Stimulated activated effector memory CD8-positive, alpha-beta T cell treated with anti-CD3 and anti-CD28 coated beads, Interleukin-12 subunit alpha, Interleukin-12 subunit beta, amount 100 ng/mL, for 72 hours (primary cell): ENCODE measurements around the gene PROKR1.
"Not testable (repeated sequence)": the region's sequence is repeated elsewhere in the genome, so short reads cannot be mapped to it uniquely, and the experiment has no call there.

ENCODE experiments used
- ATAC-seq: fragments of 150-1000 bp; cut with Tn5 transposase; 2 replicates; pipeline ENCODE4 v1.10.0; 2021
- DNase-seq, 2 donors: peaks; one replicate each; pipeline ENCODE4 v3.0.0; 2021 to 2022; ENCODE audit warnings: low spot score in 2 of 2
- H3K27ac Mint-ChIP-seq: one replicate; pipeline ENCODE4 v1.8.0; 2022; ENCODE audit warnings: mild to moderate bottlenecking, mixed read lengths
- H3K36me3 Mint-ChIP-seq: one replicate; pipeline ENCODE4 v1.8.0; 2022; ENCODE audit warnings: mild to moderate bottlenecking, mixed read lengths
- H3K4me1 Mint-ChIP-seq: one replicate; pipeline ENCODE4 v1.8.0; 2022; ENCODE audit warnings: mixed read lengths
- H3K4me3 Mint-ChIP-seq: one replicate; pipeline ENCODE4 v1.8.0; 2022; ENCODE audit warnings: mild to moderate bottlenecking, mixed read lengths
- H3K9me3 Mint-ChIP-seq: one replicate; pipeline ENCODE4 v1.8.0; 2022; ENCODE audit warnings: mixed read lengths

PROKR1 gene

DNA sequence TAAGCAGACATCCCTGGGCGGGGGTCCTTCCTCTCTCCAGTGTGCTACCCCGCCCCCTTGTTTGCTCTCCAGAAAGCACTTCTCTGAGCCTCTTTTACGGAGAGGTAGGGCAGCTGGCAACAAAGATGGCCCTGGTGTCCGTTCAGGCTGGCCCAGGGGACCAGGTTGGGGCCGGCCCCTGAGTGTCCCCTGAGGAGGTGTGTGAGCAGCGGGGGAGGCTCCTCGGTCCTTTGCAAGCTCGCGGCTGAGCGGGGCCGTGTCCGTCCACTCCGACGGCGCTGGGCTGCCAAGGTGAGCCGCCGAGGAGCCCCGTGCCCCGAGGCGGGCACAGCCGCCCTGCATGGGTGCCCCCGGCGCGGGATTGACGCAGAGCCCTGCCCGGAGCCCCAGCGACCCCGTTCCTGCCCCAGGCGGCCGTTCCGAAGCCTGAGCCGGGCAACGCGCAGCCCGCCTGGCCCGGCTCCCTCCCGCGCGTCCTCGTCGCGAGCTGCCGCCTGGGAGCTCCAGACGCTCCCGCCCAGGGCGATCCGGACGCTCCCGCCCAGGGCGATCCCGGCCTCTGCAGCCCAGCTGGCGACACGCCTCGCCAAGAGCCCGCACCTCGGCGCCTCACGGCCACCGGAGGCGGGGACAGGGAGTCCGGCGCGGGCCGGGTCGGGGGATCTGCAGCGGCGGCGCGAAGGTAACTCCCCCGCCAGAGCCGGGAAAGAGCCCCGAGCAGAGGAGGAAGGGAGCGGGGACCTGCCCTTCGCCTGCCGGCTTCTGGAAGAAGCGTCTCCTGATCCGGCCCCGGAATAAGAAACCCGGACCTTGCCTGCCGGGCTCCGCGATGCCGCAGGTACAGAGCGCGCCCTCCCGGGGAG, at the start of gene PROKR1:
TSS of gene PROKR1 (plus strand) at position 569 of the 863 bp plus-strand sequence. CDS start 2,243 bp downstream, outside the sequence.
- Mint-ChIP-seq H3K36me3 (no peaks in the 10 kb centered on the region), H3K27ac (no peak within 1 kb of the TSS), H3K4me1 (peaks cover 14% of the 10 kb centered on the region), H3K4me3 (peak within 1 kb of the TSS; percentile 33), H3K9me3 (peaks cover 2% of the 10 kb centered on the region)
- DNase-seq = no peak
- ATAC-seq = peak; percentile 49

DNA sequence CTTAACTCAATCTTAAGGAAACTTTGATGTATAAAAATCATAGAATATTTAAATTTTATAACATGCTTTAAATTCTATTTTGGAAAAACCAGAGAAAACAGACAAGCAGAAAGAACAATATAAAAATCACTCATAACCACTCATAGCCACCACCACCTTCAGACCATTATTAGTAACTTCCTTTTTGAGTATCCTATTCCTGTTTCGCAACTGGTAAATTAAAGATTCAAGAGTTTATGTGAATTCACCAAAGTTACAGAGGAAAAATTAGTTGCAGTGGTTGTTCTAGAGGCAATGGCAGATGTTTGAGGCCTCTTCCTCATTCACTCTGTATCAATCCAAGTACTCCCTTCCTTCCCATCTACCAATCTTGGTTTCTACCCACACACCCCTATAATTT, 49.3 kb upstream of the PROKR1 start:
- H3K27ac Mint-ChIP-seq = no peak overlapping the region
- ATAC-seq (no peak), DNase-seq (no peak)
- no peak overlapping the region for H3K4me3 Mint-ChIP-seq
- H3K9me3 Mint-ChIP-seq = no peaks in the 10 kb centered on the region
- H3K4me1 Mint-ChIP-seq = peaks cover 7% of the 10 kb centered on the region
- H3K36me3 Mint-ChIP-seq = no peaks in the 10 kb centered on the region

DNA sequence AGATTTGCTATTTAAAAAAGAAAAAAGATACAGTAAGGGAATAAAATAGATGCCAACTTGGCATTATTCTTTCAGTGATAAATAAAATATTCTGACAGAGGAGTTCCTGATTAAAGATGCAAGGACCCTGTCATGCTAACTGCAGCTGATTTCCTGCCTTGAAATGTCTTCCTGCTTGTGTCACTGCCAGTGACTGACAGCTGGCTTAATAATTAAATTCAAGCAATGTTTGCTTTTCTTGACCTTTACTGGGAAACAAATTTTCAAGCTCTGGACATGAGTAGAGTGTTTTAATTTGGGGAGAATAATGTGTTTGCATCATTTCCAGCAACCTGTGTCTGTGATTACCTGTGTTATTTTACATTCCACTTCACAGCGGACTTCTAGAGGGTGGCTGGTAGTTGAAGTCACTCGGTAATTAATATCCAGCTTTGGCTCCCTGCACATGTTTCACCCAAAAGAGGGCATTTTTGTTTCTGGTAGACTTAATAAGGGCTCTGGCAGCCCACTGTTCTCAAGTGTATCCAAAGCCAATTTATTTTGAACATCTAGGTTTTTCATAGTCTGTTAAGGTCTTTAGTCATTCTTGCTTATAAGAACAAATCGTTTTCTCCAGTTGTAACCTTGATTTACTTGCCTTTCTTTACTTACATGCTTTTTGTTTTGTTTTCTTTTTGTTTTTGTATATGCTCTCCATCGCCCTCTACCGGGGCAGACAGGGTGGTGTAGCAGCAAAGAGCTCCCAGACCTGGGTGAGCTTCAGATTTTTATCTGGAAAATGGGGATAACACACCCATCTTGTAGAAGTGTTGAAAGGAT, 48.5 kb upstream of the PROKR1 start:
- H3K9me3 Mint-ChIP-seq = no peaks in the 10 kb centered on the region
- no peaks in the 10 kb centered on the region for H3K36me3 Mint-ChIP-seq
- no peak overlapping the region for H3K27ac Mint-ChIP-seq
- H3K4me3 Mint-ChIP-seq = no peak overlapping the region
- peak; percentile 23 to 67 for DNase-seq
- H3K4me1 Mint-ChIP-seq = peaks cover 7% of the 10 kb centered on the region
- ATAC-seq = peak; percentile 32

DNA sequence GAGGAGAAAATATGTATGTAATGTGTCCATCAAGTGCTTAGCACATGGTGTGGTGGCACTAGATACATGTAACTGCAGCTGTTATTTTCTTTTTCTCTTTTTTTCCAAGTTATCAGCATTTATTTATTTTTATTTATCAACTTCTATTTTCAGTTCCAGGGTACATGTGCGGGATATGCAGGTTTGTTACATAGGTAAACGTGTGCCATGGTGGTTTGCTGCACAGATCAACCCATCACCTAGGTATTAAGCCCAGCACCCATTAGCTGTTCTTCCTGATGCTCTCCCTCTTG, 47.9 kb upstream of the PROKR1 start:
- H3K27ac Mint-ChIP-seq, H3K4me3 Mint-ChIP-seq, DNase-seq, H3K4me1 Mint-ChIP-seq, H3K36me3 Mint-ChIP-seq, ATAC-seq, H3K9me3 Mint-ChIP-seq: not testable (repeated sequence)

DNA sequence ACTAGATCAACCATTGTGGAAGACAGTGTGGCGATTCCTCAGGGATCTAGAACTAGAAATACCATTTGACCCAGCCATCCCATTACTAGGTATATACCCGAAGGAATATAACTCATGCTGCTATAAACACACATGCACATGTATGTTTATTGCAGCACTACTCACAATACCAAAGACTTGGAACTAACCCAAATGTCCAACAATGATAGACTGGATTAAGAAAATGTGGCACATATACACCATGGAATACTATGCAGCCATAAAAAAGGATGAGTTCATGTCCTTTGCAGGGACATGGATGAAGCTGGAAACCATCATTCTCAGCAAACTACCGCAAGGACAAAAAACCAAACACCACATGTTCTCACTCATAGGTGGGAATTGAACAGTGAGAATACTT, 42.9 kb upstream of the PROKR1 start:
- not testable (repeated sequence) for H3K27ac Mint-ChIP-seq, H3K4me1 Mint-ChIP-seq, H3K9me3 Mint-ChIP-seq, H3K4me3 Mint-ChIP-seq, ATAC-seq, DNase-seq, H3K36me3 Mint-ChIP-seq

DNA sequence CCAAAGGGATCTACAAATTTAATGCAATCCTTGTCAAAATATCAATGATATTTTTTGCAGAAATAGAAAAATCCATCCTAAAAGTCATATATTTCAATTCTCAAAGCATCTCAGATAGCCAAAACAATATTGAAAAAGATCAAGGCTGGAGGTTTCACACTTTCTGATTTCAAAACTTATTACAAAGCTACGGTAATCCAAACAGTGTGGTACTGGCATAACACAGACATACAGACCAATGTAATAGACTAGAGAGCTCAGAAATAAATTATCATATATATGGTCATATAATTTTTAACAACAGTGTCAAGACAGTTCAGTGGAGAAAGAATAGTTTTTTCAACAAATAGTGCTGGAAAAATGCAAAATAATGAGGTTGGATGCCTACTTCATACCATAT, 40.3 kb upstream of the PROKR1 start:
- H3K9me3 Mint-ChIP-seq = peaks cover 3% of the 10 kb centered on the region
- ATAC-seq = no peak
- no peak overlapping the region for H3K27ac Mint-ChIP-seq
- H3K4me1 Mint-ChIP-seq = peaks cover 13% of the 10 kb centered on the region
- no peaks in the 10 kb centered on the region for H3K36me3 Mint-ChIP-seq
- no peak overlapping the region for H3K4me3 Mint-ChIP-seq
- no peak for DNase-seq

DNA sequence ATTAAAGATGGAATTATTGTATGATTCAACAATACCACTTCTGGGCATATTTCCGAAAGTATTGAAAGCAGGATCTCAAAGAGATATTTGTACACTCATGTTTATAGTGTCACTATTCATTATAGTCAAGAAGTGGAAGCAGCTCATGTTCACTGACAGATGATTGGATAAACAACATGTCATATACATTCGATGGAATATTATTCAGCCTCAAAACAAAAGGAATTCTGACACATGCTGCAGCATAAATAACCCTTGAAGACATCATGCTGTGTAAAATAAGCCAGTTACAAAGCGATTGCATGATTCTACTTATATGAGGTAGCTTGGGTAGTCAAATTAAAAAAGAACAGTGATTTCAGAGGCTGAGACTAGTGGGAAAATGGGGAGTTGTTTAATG, 39.3 kb upstream of the PROKR1 start:
- H3K36me3 Mint-ChIP-seq = no peaks in the 10 kb centered on the region
- peaks cover 13% of the 10 kb centered on the region for H3K4me1 Mint-ChIP-seq
- no peak for DNase-seq
- ATAC-seq = no peak
- H3K27ac Mint-ChIP-seq = no peak overlapping the region
- no peak overlapping the region for H3K4me3 Mint-ChIP-seq
- H3K9me3 Mint-ChIP-seq = peaks cover 3% of the 10 kb centered on the region

DNA sequence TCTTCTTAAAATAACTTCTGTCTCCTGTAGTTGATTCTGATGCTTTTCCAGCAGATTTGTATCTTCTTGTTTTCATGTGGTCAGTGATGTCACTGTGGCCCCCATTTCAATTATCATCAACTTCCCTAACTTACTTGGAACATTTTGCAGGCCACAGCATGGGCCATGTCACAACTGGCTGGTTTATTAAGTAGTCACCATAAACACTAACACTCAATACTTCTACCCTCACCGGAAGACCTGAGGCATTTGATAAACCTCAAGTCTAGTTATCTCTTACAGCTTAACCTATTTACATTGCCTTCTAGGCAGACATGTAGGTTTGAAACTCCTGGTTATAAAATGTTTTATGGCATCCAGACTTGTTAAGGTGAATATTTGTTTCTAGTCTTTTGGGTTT, 37.4 kb upstream of the PROKR1 start:
- no peak for DNase-seq
- Mint-ChIP-seq H3K27ac (no peak overlapping the region), H3K4me3 (no peak overlapping the region), H3K36me3 (no peaks in the 10 kb centered on the region), H3K4me1 (peaks cover 13% of the 10 kb centered on the region), H3K9me3 (peaks cover 5% of the 10 kb centered on the region)
- ATAC-seq = no peak

DNA sequence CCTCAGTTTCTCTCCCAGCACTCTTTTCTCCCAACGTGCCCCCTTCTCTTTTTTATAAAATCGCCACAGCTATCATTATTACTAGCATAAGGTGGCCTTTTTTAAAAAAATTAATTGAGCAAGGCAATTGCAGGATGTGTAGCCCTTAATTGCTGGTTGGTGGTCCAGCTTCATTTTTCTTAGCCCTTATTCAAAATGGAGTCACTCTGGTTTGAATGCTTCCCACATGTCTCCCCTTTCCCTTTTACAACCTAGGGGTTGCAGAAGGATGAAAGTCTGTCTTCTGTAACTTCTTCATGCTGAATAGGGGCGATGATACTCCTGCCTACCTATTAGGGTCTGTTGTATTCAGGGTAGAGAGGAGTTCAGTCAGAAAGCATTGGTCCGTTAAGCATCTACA, 36.6 kb upstream of the PROKR1 start:
- H3K36me3 Mint-ChIP-seq = no peaks in the 10 kb centered on the region
- DNase-seq (no peak), ATAC-seq (no peak)
- H3K4me1 Mint-ChIP-seq = peaks cover 13% of the 10 kb centered on the region
- peaks cover 5% of the 10 kb centered on the region for H3K9me3 Mint-ChIP-seq
- no peak overlapping the region for H3K27ac Mint-ChIP-seq
- no peak overlapping the region for H3K4me3 Mint-ChIP-seq

DNA sequence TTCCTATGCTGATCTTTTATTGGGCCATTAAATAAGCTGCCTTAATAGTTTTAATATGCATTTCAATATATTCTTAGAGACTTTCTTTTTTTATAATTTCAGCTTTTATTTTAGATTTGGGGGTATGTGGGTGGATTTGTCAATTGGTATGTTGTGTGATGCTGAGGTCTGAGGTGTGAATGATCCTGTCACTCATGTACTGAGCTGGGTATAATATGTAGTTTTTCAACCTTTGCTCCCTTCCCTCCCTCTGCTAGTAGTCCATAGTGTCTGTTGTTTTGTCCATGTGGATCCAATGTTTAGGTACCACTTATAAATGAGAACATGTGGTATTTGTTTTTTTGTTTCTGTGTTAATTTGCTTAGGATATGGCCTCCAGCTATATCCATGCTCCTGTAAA, 35.5 kb upstream of the PROKR1 start:
- peaks cover 8% of the 10 kb centered on the region for H3K4me1 Mint-ChIP-seq
- no peaks in the 10 kb centered on the region for H3K36me3 Mint-ChIP-seq
- H3K9me3 Mint-ChIP-seq = peaks cover 7% of the 10 kb centered on the region
- no peak for DNase-seq
- ATAC-seq = no peak
- H3K4me3 Mint-ChIP-seq = no peak overlapping the region
- H3K27ac Mint-ChIP-seq = no peak overlapping the region

DNA sequence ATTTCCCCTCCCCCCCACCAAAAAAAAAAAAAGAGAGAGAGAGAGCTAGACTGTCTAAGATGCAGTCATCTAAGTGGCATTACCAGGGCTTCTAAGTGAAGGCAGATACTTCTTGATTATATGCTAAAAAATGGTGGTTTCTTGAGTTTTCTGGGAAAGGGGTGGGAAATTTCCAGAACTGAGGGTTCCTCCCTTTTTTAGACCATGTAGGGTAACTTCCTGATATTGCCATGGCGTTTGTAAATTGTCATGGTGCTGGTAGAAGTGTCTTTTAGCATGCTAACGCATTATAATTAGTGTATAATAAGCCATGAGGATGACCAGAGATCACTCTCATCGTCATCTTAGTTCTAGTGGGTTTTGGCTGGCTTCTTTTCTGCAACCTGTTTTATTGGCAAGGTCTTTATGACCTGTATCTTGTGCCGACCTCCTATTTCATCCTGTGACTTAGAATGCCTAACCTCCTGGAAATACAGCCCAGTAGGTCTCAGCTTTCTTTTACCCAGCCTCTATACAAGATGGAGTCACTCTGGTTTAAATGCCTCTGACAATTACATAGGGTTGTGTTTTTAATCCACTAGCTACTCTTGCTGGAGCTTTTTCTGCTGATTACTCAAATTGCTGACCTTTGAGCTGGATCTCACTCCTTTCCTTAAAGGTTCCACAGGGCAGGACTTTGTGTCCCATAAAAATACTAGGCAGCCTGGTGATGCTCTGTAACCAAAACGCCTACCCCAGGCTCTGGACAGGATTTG, 30.4 kb upstream of the PROKR1 start:
- Mint-ChIP-seq H3K4me1 (no peaks in the 10 kb centered on the region), H3K27ac (no peak overlapping the region), H3K9me3 (peaks cover 5% of the 10 kb centered on the region), H3K36me3 (no peaks in the 10 kb centered on the region), H3K4me3 (no peak overlapping the region)
- ATAC-seq (no peak), DNase-seq (no peak)

DNA sequence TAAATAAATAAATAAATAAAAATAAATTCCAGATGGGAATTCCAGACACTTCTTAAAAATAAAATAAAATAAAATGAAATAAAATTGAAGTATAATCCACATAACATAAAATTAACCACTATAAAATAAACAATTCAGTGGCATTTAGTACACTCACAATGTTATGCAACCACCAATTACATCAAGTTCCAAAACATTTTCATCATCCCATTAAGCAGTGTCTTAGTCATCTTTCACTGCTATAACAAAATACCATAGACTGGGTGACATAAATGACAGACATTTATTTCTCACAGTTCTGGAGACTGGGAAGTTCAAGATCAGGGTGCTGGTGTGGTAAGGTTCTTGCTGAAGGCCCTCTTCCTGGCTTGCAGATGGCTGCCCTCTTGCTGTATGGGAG, 22.6 kb upstream of the PROKR1 start:
- Mint-ChIP-seq H3K27ac (no peak overlapping the region), H3K36me3 (no peaks in the 10 kb centered on the region), H3K4me1 (no peaks in the 10 kb centered on the region), H3K9me3 (no peaks in the 10 kb centered on the region), H3K4me3 (no peak overlapping the region)
- DNase-seq (no peak), ATAC-seq (no peak)

DNA sequence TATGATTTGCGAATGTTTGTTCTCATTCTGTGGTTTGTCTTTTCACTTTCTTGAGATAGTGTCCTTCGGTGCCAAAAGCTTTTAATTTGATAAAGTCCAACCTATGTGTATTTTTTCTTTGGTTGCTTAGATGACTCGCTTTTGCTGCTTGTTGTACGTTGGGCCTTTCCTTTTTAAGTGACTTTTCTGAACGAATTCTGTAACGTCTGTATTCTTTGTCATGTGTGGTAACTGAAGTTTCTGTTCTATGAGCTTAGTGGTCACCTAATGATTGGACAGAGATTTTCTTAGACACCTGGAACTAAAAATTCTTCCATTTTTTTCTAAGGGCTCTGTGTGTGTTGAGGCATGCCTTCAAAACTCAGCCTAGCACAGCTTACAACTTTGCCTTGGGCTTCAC, 19.6 kb upstream of the PROKR1 start:
- no peak overlapping the region for H3K27ac Mint-ChIP-seq
- no peak for DNase-seq
- H3K36me3 Mint-ChIP-seq = no peaks in the 10 kb centered on the region
- H3K4me3 Mint-ChIP-seq = no peak overlapping the region
- no peak for ATAC-seq
- H3K9me3 Mint-ChIP-seq = no peaks in the 10 kb centered on the region
- H3K4me1 Mint-ChIP-seq = no peaks in the 10 kb centered on the region

DNA sequence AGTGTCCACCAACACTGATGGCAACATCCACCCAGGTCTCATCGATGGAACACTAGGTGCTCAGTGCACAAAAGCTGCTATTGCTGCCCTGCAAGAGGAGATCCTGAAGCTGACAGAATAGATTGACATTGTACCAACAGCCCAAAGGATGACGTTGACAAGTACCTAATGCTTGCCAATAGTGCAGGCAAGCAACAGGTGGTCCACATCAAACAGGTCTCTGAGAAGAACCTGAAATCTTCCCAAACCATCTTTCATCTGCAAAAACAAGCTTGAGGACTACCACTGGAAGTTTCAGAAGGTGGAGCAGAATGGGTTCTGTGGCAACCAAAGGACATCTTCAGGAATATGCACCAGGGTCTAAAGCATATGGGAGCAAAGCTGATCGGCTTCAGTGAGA, 15.8 kb upstream of the PROKR1 start:
- H3K27ac Mint-ChIP-seq = no peak overlapping the region
- no peak for ATAC-seq
- H3K36me3 Mint-ChIP-seq = no peaks in the 10 kb centered on the region
- H3K9me3 Mint-ChIP-seq = no peaks in the 10 kb centered on the region
- no peak overlapping the region for H3K4me3 Mint-ChIP-seq
- no peaks in the 10 kb centered on the region for H3K4me1 Mint-ChIP-seq
- DNase-seq = no peak

DNA sequence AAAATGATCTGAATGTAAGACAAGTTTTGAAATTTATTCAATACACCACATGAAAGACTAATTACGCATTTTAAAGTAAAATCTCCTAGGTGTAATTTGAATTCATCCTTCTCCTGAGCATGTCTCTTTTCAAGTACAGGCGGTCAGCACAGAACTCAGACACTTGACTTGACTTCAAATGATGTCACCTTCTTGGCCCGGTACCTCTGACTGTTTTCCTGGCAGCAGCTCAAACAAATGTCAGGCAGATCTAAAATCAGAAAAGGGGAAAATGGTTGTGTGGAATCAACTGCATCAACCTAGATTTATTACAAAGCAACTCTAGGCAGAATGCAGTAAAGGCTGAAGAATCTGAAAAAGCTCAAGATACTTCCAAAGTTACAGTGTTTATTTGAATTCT, 11.4 kb upstream of the PROKR1 start:
- no peaks in the 10 kb centered on the region for H3K36me3 Mint-ChIP-seq
- H3K9me3 Mint-ChIP-seq = no peaks in the 10 kb centered on the region
- H3K4me3 Mint-ChIP-seq = no peak overlapping the region
- ATAC-seq (no peak), DNase-seq (no peak)
- H3K4me1 Mint-ChIP-seq = no peaks in the 10 kb centered on the region
- H3K27ac Mint-ChIP-seq = no peak overlapping the region
